ENCODE results near the gene CSKMT. TPM values are rescaled to one million over a fixed set of nuclear protein-coding genes. Genes with fewer than 3 reads are reported as not detected.

CSKMT gene, protein sequence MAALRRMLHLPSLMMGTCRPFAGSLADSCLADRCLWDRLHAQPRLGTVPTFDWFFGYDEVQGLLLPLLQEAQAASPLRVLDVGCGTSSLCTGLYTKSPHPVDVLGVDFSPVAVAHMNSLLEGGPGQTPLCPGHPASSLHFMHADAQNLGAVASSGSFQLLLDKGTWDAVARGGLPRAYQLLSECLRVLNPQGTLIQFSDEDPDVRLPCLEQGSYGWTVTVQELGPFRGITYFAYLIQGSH
- total RNA-seq, result 8.8 TPM

DNA sequence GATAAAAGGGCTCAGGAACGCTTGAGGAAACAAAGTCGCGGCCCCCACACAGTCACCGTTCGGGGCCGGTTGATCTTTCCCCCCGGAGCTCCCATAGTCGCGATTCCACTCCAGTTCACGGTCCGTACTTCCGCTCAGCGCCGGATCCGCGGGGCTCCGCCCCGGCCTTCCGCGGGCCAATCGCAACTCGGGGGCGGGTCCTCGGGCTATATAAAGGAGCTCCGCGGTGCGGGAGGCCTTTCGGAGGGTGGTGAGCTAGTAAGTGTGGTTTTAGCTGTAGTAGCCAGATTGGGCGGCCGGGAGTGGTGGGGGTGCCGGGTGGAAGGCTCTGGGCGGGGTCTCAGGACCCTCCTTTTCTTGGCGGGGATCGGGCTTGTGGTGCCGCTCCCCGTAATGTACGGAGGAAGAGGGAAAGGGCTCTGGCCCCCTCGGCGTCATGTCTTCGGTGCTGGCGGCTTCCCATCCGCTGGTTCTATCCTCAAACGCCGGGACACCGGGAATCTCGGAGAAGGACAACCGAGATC, at the start of gene CSKMT, which contains the start of gene C11orf98:
CSKMT (plus strand) TSS at position 238 of the 524 bp plus-strand sequence. CDS start 568 bp downstream, outside the sequence.
C11orf98 (minus strand) TSS at position 136 of the 524 bp plus-strand sequence; CDS start at position 95, 41 bp downstream.

DNA sequence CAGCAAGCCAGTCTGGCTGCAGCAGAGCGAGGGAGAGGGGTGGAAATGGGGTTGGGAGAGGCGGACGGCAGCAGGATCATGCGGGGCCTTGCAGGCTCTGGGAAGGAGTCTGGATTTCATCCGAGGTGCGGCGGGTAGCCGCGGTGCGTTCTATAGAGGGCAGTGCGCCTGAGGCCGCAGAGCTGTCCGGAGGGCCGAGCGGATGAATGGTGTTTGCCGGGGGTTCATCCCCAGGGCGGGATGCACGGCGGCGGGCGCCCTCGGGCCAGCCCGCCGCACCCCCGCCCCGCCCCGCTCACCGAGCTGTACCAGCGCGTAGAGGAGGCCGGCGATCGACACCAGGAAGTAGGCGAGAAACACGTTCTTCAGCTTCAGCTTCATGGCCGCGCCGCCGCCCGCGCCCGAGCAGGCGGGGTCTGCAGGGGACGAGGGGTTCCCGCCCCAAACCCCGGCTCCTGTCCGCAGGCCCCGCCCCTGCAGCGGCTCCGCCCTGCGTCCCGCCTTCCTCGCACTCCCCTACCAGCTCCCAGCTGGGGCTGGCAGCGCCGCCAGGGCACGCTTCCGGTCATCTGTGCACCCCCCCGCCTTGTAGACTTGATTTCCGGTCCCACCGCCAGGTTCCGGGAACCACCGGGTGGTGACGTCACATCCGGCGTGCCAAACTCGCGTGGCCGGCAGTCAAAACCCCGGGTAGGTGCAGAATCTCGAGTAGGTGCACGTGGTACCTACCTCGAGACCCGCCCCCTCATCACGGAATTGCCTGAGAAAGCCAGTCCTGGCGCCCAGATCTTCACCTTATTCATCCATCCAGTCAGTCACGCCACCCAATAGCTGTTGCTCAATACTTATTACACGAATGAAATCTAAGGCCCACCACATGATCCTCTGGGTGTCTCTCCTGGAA, 43.3 kb upstream of the CSKMT start, which contains the start of gene B3GAT3:
B3GAT3 (minus strand) TSS at position 420 of the 904 bp plus-strand sequence; CDS start at position 381, 39 bp downstream.

GRCh38 chr11:62645946-62646824, 18.9 kb upstream of the CSKMT start, which contains the start of gene GANAB:
Gene GANAB, minus strand, starts transcription at chr11:62646613. Its CDS starts 14 bp downstream, at chr11:62646599.

GRCh38 chr11:62671608-62672389, 6.7 kb downstream of the CSKMT start, which contains the start of the genes LBHD1 and UQCC3:
Gene LBHD1, minus strand, starts transcription at chr11:62672267. Its CDS starts 2,236 bp downstream, at chr11:62670031.
Gene UQCC3, plus strand, starts transcription at chr11:62671673. Its CDS starts 73 bp downstream, at chr11:62671746.

GRCh38 chr11:62678770-62679696, 13.9 kb downstream of the CSKMT start, which contains the start of gene UBXN1:
Gene UBXN1, minus strand, starts transcription at chr11:62679073. Its CDS starts 150 bp downstream, at chr11:62678923.

DNA sequence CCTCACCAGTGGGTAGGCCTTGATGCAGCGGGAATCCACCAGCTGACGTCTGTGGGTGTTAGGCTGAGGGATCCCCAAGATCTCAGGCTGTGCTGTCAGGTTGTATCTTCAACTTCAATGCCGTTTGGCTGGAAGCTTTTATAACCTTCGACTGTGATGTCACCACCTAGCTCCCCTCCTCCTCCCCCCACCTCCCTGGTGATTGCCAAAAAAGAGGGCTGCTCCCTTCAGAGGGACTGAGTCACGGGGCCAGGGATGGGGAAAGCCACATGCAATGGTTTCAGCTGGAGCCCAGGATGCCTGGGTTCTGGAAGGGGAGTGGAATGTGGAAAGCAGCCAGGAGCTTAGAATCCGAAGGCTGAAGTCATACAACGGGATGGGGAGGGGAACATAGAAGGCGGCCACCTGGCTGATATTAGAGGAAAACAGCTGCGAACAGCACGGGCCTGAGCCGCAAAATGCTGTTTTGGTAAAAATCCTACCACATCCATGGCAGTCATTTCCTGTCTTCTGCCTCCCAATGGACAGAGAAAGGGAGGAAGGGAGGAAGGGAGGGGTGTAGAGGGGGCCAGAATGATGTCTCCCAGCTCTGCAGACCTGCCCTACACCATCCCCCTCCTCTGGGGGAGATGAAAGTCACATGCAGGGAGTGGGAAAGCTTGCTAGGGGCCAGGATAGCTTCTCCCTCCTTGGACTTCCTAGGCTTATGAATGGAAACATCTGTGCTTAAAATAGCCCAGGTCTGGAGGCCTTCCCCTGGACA, 24.5 kb downstream of the CSKMT start, which contains the start of gene LRRN4CL:
LRRN4CL (minus strand) TSS at position 110 of the 763 bp plus-strand sequence. CDS start 1,022 bp downstream, outside the sequence.

GRCh38 chr11:62707277-62707861, 42.3 kb downstream of the CSKMT start, which contains the start of the genes BSCL2 and GNG3:
Gene BSCL2, minus strand, starts transcription at chr11:62707424. Its CDS starts 229 bp downstream, at chr11:62707195.
Gene GNG3, plus strand, starts transcription at chr11:62707676. Its CDS starts 620 bp downstream, at chr11:62708296.

Small RNA genes within 50 kb of the gene (small RNA-seq; reads per million reads assigned to genes)
- gene SNORA57 (ENCODE audit: low replicate concordance), result not detected

Other genes with a start within 250 kb of the CSKMT start
- gene SCGB1A1, start 246.3 kb upstream of the CSKMT start, total RNA-seq, result not detected
- 13.5 TPM for gene AHNAK, start 118.5 kb upstream of the CSKMT start, total RNA-seq
- gene EEF1G, start 91.4 kb upstream of the CSKMT start, total RNA-seq, result 1,400 TPM
- 7.5 TPM for gene TUT1, start 73.8 kb upstream of the CSKMT start, total RNA-seq
- gene MTA2, start 63.4 kb upstream of the CSKMT start, total RNA-seq, result 139 TPM
- 5.9 TPM for gene EML3, start 52.5 kb upstream of the CSKMT start, total RNA-seq
- gene ROM1, start 52.1 kb upstream of the CSKMT start, total RNA-seq, result 0.94 TPM
- 22.5 TPM for gene B3GAT3, start 43.3 kb upstream of the CSKMT start, total RNA-seq
- gene GANAB, start 18.7 kb upstream of the CSKMT start, total RNA-seq, result 64.8 TPM
- gene INTS5, start 12.0 kb upstream of the CSKMT start, total RNA-seq, result 16.3 TPM
- gene C11orf98, start 102 bp upstream of the CSKMT start, total RNA-seq, result 19.7 TPM
- 4.1 TPM for gene UQCC3, start 6.4 kb downstream of the CSKMT start, total RNA-seq
- gene LBHD1, start 7.0 kb downstream of the CSKMT start, total RNA-seq, result 5.6 TPM
- 85.1 TPM for gene UBXN1, start 13.8 kb downstream of the CSKMT start, total RNA-seq
- 0.31 TPM for gene LRRN4CL, start 24.2 kb downstream of the CSKMT start, total RNA-seq
- gene BSCL2, start 42.1 kb downstream of the CSKMT start, total RNA-seq, result 102 TPM
- gene GNG3, start 42.4 kb downstream of the CSKMT start, total RNA-seq, result 28.8 TPM
- 30.0 TPM for gene HNRNPUL2, start 62.1 kb downstream of the CSKMT start, total RNA-seq
- 28.2 TPM for gene TTC9C, start 63.2 kb downstream of the CSKMT start, total RNA-seq
- 13.8 TPM for gene ZBTB3, start 88.8 kb downstream of the CSKMT start, total RNA-seq
- gene POLR2G, start 96.3 kb downstream of the CSKMT start, total RNA-seq, result 60.1 TPM
- gene TAF6L, start 106.1 kb downstream of the CSKMT start, total RNA-seq, result 16.0 TPM
- 22.8 TPM for gene TMEM179B, start 122.1 kb downstream of the CSKMT start, total RNA-seq
- gene TMEM223, start 126.7 kb downstream of the CSKMT start, total RNA-seq, result 15.7 TPM
- gene NXF1, start 140.1 kb downstream of the CSKMT start, total RNA-seq, result 33.2 TPM
- 40.1 TPM for gene STX5, start 166.7 kb downstream of the CSKMT start, total RNA-seq
- gene TEX54, start 167.5 kb downstream of the CSKMT start, total RNA-seq, result not detected
- gene WDR74, start 174.3 kb downstream of the CSKMT start, total RNA-seq, result 45.7 TPM
- 76.7 TPM for gene SLC3A2, start 215.6 kb downstream of the CSKMT start, total RNA-seq